Liver (tissue), 9 donors: ENCODE measurements around the gene SLC49A3. TPM values are rescaled to one million over a fixed set of nuclear protein-coding genes. Genes with fewer than 3 reads are reported as not detected.

Source experiments
- DNase-seq: peaks from one replicate; pipeline ENCODE4 v3.0.0-alpha.2; 2017; ENCODE audit warnings: low spot score
- H3K27ac ChIP-seq, 2 donors: one replicate each; pipeline ENCODE4 v1.7.0; 2013; ENCODE audit warnings: inconsistent platforms in 2 of 2, low read length in 2 of 2, control low read depth in 1 of 2, low read depth in 1 of 2, mild to moderate bottlenecking in 1 of 2
- H3K27me3 ChIP-seq, 4 donors: one replicate each; pipeline versions ENCODE4 v1.6.1 to v1.7.0; 2013; ENCODE audit warnings: low read length in 3 of 4, inconsistent platforms in 1 of 4, mild to moderate bottlenecking in 1 of 4, moderate library complexity in 1 of 4; ENCODE audit not compliant: control insufficient read depth in 4 of 4, insufficient read depth in 4 of 4
- H3K36me3 ChIP-seq, 4 donors: one replicate each; pipeline versions ENCODE4 v1.6.1 to v1.7.0; 2013; ENCODE audit warnings: low read length in 3 of 4, mild to moderate bottlenecking in 3 of 4, low read depth in 1 of 4, moderate library complexity in 1 of 4; ENCODE audit not compliant: control insufficient read depth in 4 of 4, insufficient read depth in 3 of 4
- H3K4me1 ChIP-seq, 4 donors: one replicate each; pipeline versions ENCODE4 v1.6.1 to v1.7.0; 2013; ENCODE audit warnings: low read length in 3 of 4, mild to moderate bottlenecking in 3 of 4, moderate library complexity in 1 of 4; ENCODE audit not compliant: control insufficient read depth in 4 of 4, insufficient read depth in 4 of 4
- H3K4me3 ChIP-seq, 3 donors: one replicate each; pipeline versions ENCODE4 v1.6.1 to v1.7.0; 2013; ENCODE audit warnings: low read length in 3 of 3, control low read depth in 1 of 3, low read depth in 1 of 3, mild to moderate bottlenecking in 1 of 3
- H3K9ac ChIP-seq, 2 donors: one replicate each; pipeline ENCODE4 v1.7.0; 2013; ENCODE audit warnings: low read length in 2 of 2, mild to moderate bottlenecking in 2 of 2, moderate library complexity in 2 of 2, control low read depth in 1 of 2, low read depth in 1 of 2
- H3K9me3 ChIP-seq, 4 donors: one replicate each; pipeline versions ENCODE4 v1.6.1 to v1.7.0; 2013; ENCODE audit warnings: low read length in 3 of 4; ENCODE audit not compliant: control insufficient read depth in 4 of 4
- ATF3 ChIP-seq: IDR thresholded peaks from 2 replicates; pipeline ENCODE4 v1.6.1; 2016; ENCODE audit warnings: antibody characterized with exemption
- CTCF ChIP-seq: fragments of 150-350 bp; IDR thresholded peaks from 2 replicates; pipeline ENCODE4 v1.5.1; 2017; ENCODE audit warnings: improper control_type of control experiment, low read depth, low read length; ENCODE audit not compliant: missing input control
- EGR1 ChIP-seq, 2 donors: IDR thresholded peaks; 2 replicates each; pipeline ENCODE4 v1.6.1; 2016 to 2018; ENCODE audit warnings: antibody characterized with exemption in 2 of 2, low read depth in 2 of 2
- FOXA1 ChIP-seq: IDR thresholded peaks from 2 replicates; pipeline ENCODE4 v1.6.1; 2016; ENCODE audit warnings: antibody characterized with exemption
- FOXA2 ChIP-seq: IDR thresholded peaks from 2 replicates; pipeline ENCODE4 v1.6.1; 2016; ENCODE audit warnings: antibody characterized with exemption
- GABPA ChIP-seq, 2 donors: IDR thresholded peaks in 1 of 2; conservative IDR thresholded peaks in 1 of 2; 2 replicates each; pipeline ENCODE4 v1.6.1; 2016; ENCODE audit warnings: antibody characterized with exemption in 2 of 2, mild to moderate bottlenecking in 1 of 2, moderate library complexity in 1 of 2
- HNF4A ChIP-seq, 2 donors: conservative IDR thresholded peaks; 2 replicates each; pipeline ENCODE4 v1.6.1; 2016; ENCODE audit warnings: antibody characterized with exemption in 2 of 2, mild to moderate bottlenecking in 2 of 2
- HNF4G ChIP-seq: IDR thresholded peaks from 2 replicates; pipeline ENCODE4 v1.6.1; 2016; ENCODE audit warnings: antibody characterized with exemption
- JUND ChIP-seq, 2 donors: IDR thresholded peaks; 2 replicates each; pipeline ENCODE4 v1.6.1; 2016; ENCODE audit warnings: antibody characterized with exemption in 2 of 2
- MAX ChIP-seq: IDR thresholded peaks from 2 replicates; pipeline ENCODE4 v1.6.1; 2016; ENCODE audit warnings: antibody characterized with exemption
- NR2F2 ChIP-seq: IDR thresholded peaks from 2 replicates; pipeline ENCODE4 v1.6.1; 2016; ENCODE audit warnings: antibody characterized with exemption
- RAD21 ChIP-seq, 2 donors: IDR thresholded peaks; 2 replicates each; pipeline ENCODE4 v1.6.1; 2016; ENCODE audit warnings: antibody characterized with exemption in 2 of 2, mild to moderate bottlenecking in 2 of 2
- REST ChIP-seq: IDR thresholded peaks from 2 replicates; pipeline ENCODE4 v1.6.1; 2016; ENCODE audit warnings: antibody characterized with exemption, mild to moderate bottlenecking
- RXRA ChIP-seq, 2 donors: IDR thresholded peaks; 2 replicates each; pipeline ENCODE4 v1.6.1; 2017 to 2018; ENCODE audit warnings: antibody characterized with exemption in 2 of 2, mild to moderate bottlenecking in 1 of 2
- SP1 ChIP-seq: IDR thresholded peaks from 2 replicates; pipeline ENCODE4 v1.6.1; 2018; ENCODE audit warnings: antibody characterized with exemption, mild to moderate bottlenecking
- TAF1 ChIP-seq: conservative IDR thresholded peaks from 2 replicates; pipeline ENCODE4 v1.6.1; 2016; ENCODE audit warnings: antibody characterized with exemption, mild to moderate bottlenecking
- YY1 ChIP-seq: IDR thresholded peaks from 2 replicates; pipeline ENCODE4 v1.6.1; 2016; ENCODE audit warnings: antibody characterized with exemption, mild to moderate bottlenecking
- ZBTB33 ChIP-seq: IDR thresholded peaks from 2 replicates; pipeline ENCODE4 v1.6.1; 2016; ENCODE audit warnings: antibody characterized with exemption
- WGBS: extraction: QIAGEN DNeasy Blood & Tissue Kit; methylation state at CpG from one replicate; pipeline ENCODE4 v1.1.7; 2013; 5-methylcytosine and 5-hydroxymethylcytosine counted together
- polyA plus RNA-seq, 2 donors: library from polyadenylated mRNA; stranded (reverse) in 1 of 2; unstranded in 1 of 2; fragments of 200-250 nt in 1 of 2; fragments of >200 nt in 1 of 2; fragmentation: Nextera tagmentation in 1 of 2; extraction: Ambion mirVana in 1 of 2; gene quantifications; one replicate each; pipeline versions ENCODE4 v1.2.1 to v1.2.3, GENCODE V29; 2013 to 2015
- total RNA-seq, 2 donors: library from RNA; depleted of rRNA; stranded (reverse); fragments of >200 nt; gene quantifications; one replicate each; pipeline ENCODE4 v1.2.3, GENCODE V29; 2014
- donor health status: healthy.
- donor health status: healthy.
- donor health status: healthy.
- donor health status: healthy.
- donor health status: healthy.

SLC49A3 gene
- total and polyA plus RNA-seq, 4 donors = 0.40 to 3.6 (median 2.0) TPM

GRCh38 chr4:636628-637159 is 52.3 kb downstream of the SLC49A3 start:
- Histone ChIP-seq H3K36me3 (no peaks in the 10 kb centered on the region), H3K9me3 (peaks cover 0 to 5% (median under 1%) of the 10 kb centered on the region in 4 donors), H3K4me3 (no peak overlapping the region), H3K27ac (no peak overlapping the region), H3K9ac (no peak overlapping the region), H3K27me3 (peaks cover 0 to 4% (median 0%) of the 10 kb centered on the region in 4 donors), H3K4me1 (no peaks in the 10 kb centered on the region)
- no peak for DNase-seq
- WGBS = 77% methylated on average over 13 of the region's 13 CpGs
- no peak for TF ChIP-seq EGR1 (IDR thresholded peaks at IDR 0.05; ENCODE audit: low read depth in 2 of 2)
- no peak for TF ChIP-seq MAX
- no peak for TF ChIP-seq ATF3
- TF ChIP-seq FOXA2 = no peak
- no peak for TF ChIP-seq CTCF
- TF ChIP-seq HNF4G = no peak
- TF ChIP-seq JUND (IDR thresholded peaks at IDR 0.05) = no peak
- TF ChIP-seq YY1 = no peak
- TF ChIP-seq HNF4A (conservative IDR thresholded peaks at IDR 0.05) = no peak
- no peak for TF ChIP-seq GABPA (IDR thresholded peaks at IDR 0.05 in 1 of 2, conservative IDR thresholded peaks at IDR 0.05 in 1 of 2)
- TF ChIP-seq RXRA (IDR thresholded peaks at IDR 0.05) = no peak
- no peak for TF ChIP-seq ZBTB33
- TF ChIP-seq NR2F2 = no peak
- TF ChIP-seq FOXA1 = no peak
- TF ChIP-seq TAF1 = no peak
- no peak for TF ChIP-seq SP1
- no peak for TF ChIP-seq REST
- no peak for TF ChIP-seq RAD21 (IDR thresholded peaks at IDR 0.05)
